C4-2B (cell line): ENCODE results near the gene OSBPL1A.

Experiments used
- CTCF ChIP-seq: fragments of 450-650 bp; conservative IDR thresholded peaks from 2 replicates; pipeline ENCODE4 v1.5.1; 2017; ENCODE audit warnings: mild to moderate bottlenecking
- ZFX ChIP-seq: fragments of 450-650 bp; IDR thresholded peaks from 2 replicates; pipeline ENCODE4 v1.6.1; 2017

- no peak for TF ChIP-seq CTCF
- no peak for TF ChIP-seq ZFX
Measured at GRCh38 chr18:24386681-24387080, 10.9 kb downstream of the OSBPL1A start.
